HG03025 (cell line): Measurements from ENCODE around the gene STX11.

Source experiments
- ATAC-seq: cut with Tn5 transposase; IDR thresholded peaks from one replicate; pipeline ENCODE4 v1.9.1; 2021; ENCODE audit warnings: mild to moderate bottlenecking, moderate library complexity; ENCODE audit not compliant: unreplicated experiment, low FRiP score

STX11 gene

GRCh38 chr6:144211160-144211559, 60.8 kb downstream of the STX11 start:
- no peak for ATAC-seq

- ATAC-seq = no peak
Observed at GRCh38 chr6:144213315-144213714, 63.0 kb downstream of the STX11 start.

DNA sequence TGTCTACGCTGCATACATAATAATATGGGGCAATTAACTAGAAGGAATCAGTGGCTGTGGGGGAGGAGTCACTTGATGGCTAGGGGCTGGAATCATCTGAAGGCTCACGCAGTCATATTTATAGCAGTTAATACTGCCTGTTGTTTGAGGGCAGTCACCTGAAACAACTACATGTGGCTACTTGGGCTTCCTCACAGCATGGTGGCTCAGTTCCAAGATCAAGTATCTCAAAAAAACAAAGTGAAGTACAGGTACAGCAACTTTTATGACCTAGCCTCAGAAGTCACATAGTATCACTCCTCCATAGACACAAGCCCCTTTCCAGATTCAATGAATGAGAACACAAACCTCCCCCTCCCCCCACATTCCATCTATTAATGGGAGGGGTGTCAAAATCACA, 63.7 kb downstream of the STX11 start:
- no peak for ATAC-seq

DNA sequence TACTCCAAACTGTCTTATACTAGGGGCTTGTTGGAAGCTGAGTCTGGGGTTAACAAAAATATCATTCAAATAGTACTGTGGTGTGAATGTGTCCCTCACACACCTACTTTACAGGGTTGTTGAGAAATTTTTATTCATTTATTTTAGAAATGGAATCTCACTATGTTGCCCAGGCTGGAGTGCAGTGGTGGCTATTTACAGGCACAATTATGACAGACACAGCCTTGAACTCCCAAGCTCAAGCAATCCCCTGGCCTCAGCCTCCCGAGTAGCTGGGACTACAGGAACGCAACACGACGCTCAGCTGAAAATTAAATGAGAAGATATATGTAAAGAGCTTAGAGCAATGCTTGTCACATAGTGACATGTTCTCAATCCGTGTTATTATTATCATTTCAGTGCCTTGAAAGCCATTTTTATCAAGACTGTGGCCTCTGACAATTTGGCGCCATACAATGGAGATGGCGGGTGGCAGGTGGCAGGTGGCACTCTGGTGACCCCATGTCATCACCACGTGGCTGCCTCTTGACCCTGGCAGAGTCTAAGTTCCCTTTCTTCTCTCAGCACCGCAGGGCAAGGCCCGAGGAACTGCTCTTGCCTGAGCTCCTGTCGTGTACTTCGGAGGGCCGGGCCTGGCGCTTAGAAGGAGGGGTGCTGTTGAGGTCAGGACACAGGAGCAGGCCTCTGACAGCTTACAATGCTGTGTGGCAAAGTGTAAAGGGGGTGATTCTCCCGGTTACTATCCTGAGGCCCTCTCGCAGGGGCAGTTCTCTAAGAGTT, 64.5 kb downstream of the STX11 start:
- no peak for ATAC-seq

- ATAC-seq = peak; percentile 9
Observed at GRCh38 chr6:144215402-144215931, 65.2 kb downstream of the STX11 start.

DNA sequence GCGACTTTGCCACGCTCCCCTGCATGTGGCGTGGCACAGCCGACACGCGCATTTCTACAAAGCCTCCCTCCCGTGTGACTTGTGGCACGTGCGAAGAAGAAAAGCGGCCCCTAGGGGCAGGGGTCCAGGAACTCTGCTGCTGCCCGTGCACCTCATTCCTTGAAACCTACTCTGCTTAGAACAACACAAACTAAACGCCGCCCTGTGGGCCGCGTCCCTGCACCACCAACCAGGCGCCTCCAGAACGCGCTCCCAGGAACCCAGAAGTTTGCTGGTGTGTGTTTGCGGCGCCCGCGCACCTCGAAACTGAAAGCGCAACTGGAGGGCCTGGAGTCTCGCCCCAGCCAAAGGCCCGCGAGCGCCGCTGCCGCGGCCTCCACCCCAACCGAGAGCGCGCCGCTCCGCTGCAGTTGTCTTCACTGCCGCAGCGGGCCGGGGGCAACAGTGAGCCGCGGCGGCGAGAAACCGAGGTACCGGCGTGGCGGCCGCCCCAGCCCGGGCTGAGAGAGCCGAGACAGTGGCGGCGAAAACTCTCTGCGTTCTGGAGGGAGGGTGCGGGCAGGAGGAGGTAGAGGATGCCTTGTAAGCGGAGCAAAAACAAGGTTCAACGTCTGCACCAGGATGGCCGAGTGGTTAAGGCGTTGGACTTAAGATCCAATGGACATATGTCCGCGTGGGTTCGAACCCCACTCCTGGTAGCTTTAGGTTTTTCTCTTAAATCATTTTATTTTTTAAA, 65.8 kb downstream of the STX11 start:
- peak; percentile 94 for ATAC-seq

- ATAC-seq = peak; percentile 46
Observed at GRCh38 chr6:144216668-144217218, 66.4 kb downstream of the STX11 start.

DNA sequence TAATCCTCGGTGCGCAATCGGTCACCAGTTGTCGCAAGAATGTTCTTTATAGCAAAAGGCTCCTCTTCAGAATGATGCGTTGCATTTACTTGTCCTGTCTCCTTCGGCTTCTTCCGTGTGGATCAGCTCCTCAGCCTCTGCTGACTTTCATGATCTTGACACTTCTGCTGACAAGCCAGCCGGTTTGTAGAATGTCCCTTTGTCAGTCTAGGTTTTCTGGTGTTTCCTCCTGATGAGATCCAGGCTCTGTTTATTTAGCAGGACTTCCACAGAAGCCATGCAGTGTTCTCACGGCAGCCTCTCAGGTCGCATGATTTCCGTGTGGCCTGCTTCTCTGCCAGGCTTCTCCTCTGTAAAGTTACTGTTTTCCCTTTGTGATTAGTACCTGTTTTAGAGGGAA, 66.9 kb downstream of the STX11 start:
- ATAC-seq = no peak

DNA sequence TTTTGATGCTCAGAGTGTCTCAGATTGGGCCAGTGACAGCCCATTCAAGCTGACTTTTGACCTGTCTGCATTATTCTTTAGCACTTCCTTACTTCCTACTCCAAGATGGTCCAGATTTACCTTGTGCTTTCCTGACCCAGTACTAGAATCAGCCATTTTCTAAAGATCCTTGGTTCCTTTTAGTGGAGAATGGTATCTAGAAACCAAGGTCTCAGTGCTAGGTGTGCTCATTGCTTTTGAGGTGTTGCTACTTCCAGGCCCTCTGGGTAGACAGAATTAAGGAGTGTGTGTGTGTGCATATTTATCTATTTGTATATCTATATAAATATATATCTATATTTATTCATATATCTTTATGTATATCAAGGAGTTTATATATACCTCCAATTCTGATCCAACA, 67.5 kb downstream of the STX11 start:
- no peak for ATAC-seq

GRCh38 chr6:144219056-144219685, 68.9 kb downstream of the STX11 start:
- no peak for ATAC-seq

- no peak for ATAC-seq
Observed at GRCh38 chr6:144220031-144220790, 69.9 kb downstream of the STX11 start.

DNA sequence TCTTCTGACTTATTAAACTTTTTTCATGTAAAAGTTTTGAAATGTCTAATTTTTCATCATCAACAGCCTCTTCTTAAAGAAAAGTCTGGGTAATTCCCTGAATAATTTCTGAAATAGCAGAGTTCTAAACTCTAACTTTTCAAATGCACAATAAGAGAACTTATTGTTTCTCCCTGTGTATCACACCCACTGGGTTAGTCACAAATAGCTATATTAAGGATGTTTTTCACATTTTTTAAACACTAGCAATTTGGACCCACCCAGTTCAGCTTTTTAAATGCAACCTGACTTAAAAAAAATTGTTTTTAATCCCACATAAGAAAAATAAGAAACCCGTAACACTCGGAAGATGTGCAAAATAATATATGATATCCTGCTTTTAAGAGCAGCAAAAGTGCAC, 73.4 kb downstream of the STX11 start:
- ATAC-seq = no peak

- ATAC-seq = no peak
Observed at GRCh38 chr6:144231721-144232120, 81.4 kb downstream of the STX11 start.

DNA sequence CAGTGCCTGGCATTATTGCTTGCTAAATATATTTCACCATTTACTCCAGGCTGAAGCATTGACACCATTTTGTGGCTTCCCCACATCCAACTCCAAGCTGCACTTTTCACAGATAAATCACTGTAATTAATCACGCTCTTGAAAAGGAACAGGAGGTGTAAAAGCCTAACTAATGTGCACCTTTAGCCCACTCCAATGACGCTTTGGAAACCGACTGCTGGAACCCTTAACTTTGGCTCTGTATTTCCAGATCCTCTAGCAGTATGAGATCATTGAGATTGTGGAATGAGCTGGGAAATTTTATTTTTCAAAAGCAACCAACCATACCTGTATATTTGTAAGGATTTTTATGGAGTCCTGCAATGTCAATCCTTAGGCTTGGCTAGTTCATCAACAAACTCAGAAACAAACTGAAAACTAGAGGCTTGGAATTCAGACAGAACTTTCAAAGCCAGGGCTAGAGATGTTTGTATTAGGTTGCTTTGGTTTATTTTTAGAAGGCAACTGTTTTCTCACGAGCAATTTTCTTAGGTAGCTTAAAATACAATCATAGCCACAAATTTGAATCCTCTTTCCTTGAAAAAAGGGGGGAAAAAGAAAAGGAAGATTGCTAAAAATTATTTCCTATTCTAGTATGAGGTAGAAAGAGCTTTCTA, 82.0 kb downstream of the STX11 start:
- no peak for ATAC-seq

GRCh38 chr6:144232832-144233230, 82.5 kb downstream of the STX11 start:
- no peak for ATAC-seq

GRCh38 chr6:144234399-144234798, 84.1 kb downstream of the STX11 start:
- ATAC-seq = no peak

- ATAC-seq = no peak
Observed at GRCh38 chr6:144234935-144235334, 84.6 kb downstream of the STX11 start.
